SK-N-SH treated with all-trans-retinoic acid at 6 μM for 48 hours (cell line): Measurements from ENCODE around the gene QSOX2.

Experiments
- ATAC-seq: fragments of 200-7000 bp; cut with Tn5 transposase; 3 replicates; pipeline ENCODE4 v1.9.1; 2020; ENCODE audit warnings: mild to moderate bottlenecking, moderate library complexity
- ARNTL ChIP-seq: fragments of 450-650 bp; formaldehyde crosslinking; IDR thresholded peaks from 2 replicates; pipeline ENCODE4 v1.5.0; 2020; ENCODE audit warnings: low read depth, mild to moderate bottlenecking, moderate library complexity, borderline replicate concordance
- BACH2 ChIP-seq: fragments of 250-450 bp; sonication (Bioruptor Pico); IDR thresholded peaks from 2 replicates; pipeline ENCODE4 v1.9.0; 2021; ENCODE audit warnings: mild to moderate bottlenecking, borderline replicate concordance
- CSDC2 ChIP-seq: fragments of 250-450 bp; sonication (Bioruptor Pico); IDR thresholded peaks from 2 replicates; pipeline ENCODE4 v1.5.0; 2020; ENCODE audit warnings: mild to moderate bottlenecking, moderate library complexity
- CSRNP3 ChIP-seq: fragments of 250-450 bp; sonication (Bioruptor Pico); IDR thresholded peaks from 2 replicates; pipeline ENCODE4 v1.5.1; 2021; ENCODE audit warnings: mild to moderate bottlenecking, moderate library complexity
- ESRRG ChIP-seq: fragments of 250-450 bp; sonication (Bioruptor Pico); IDR thresholded peaks from 2 replicates; pipeline ENCODE4 v1.6.1; 2021; ENCODE audit warnings: mild to moderate bottlenecking
- GLIS3 ChIP-seq: fragments of 250-450 bp; sonication (Bioruptor Pico); IDR thresholded peaks from 2 replicates; pipeline ENCODE4 v1.5.0; 2020; ENCODE audit warnings: mild to moderate bottlenecking, moderate library complexity
- ISL1 ChIP-seq: fragments of 250-450 bp; sonication (Bioruptor Pico); IDR thresholded peaks from 2 replicates; pipeline ENCODE4 v2.1.2; 2022; ENCODE audit warnings: mild to moderate bottlenecking, moderate library complexity
- OSR1 ChIP-seq: fragments of 250-450 bp; sonication (Bioruptor Pico); IDR thresholded peaks from 2 replicates; pipeline ENCODE4 v1.8.0; 2022; ENCODE audit warnings: moderate library complexity, mild to moderate bottlenecking, inconsistent platforms
- PATZ1 ChIP-seq: fragments of 250-450 bp; sonication (Bioruptor Pico); IDR thresholded peaks from 2 replicates; pipeline ENCODE4 v1.8.0; 2020; ENCODE audit warnings: mild to moderate bottlenecking, moderate library complexity, borderline replicate concordance
- POU6F1 ChIP-seq: fragments of 250-450 bp; sonication (Bioruptor Pico); IDR thresholded peaks from 2 replicates; pipeline ENCODE4 v1.8.0; 2021; ENCODE audit warnings: low read depth, mild to moderate bottlenecking, moderate library complexity, borderline replicate concordance
- PPARA ChIP-seq: fragments of 250-450 bp; sonication (Bioruptor Pico); IDR thresholded peaks from 2 replicates; pipeline ENCODE4 v1.5.0; 2020; ENCODE audit warnings: mild to moderate bottlenecking, borderline replicate concordance
- RARB ChIP-seq: fragments of 250-450 bp; sonication (Bioruptor Pico); IDR thresholded peaks from 2 replicates; pipeline ENCODE4 v1.8.0; 2021; ENCODE audit warnings: mild to moderate bottlenecking, moderate library complexity
- SNAI2 ChIP-seq: fragments of 250-450 bp; sonication (Bioruptor Pico); IDR thresholded peaks from 2 replicates; pipeline ENCODE4 v1.5.0; 2020; ENCODE audit warnings: mild to moderate bottlenecking, moderate library complexity
- TCF4 ChIP-seq: fragments of 250-450 bp; sonication (Bioruptor Pico); IDR thresholded peaks from 2 replicates; pipeline ENCODE4 v1.8.0; 2021; ENCODE audit warnings: mild to moderate bottlenecking, moderate library complexity, borderline replicate concordance
- TOX ChIP-seq: fragments of 250-450 bp; sonication (Bioruptor Pico); IDR thresholded peaks from 2 replicates; pipeline ENCODE4 v1.8.0; 2021; ENCODE audit warnings: mild to moderate bottlenecking, moderate library complexity, borderline replicate concordance
- TSHZ2 ChIP-seq: fragments of 250-450 bp; sonication (Bioruptor Pico); IDR thresholded peaks from 2 replicates; pipeline ENCODE4 v1.5.0; 2020; ENCODE audit warnings: mild to moderate bottlenecking, moderate library complexity
- ZC3H10 ChIP-seq: fragments of 250-450 bp; sonication (Bioruptor Pico); IDR thresholded peaks from 2 replicates; pipeline ENCODE4 v1.5.1; 2021; ENCODE audit warnings: mild to moderate bottlenecking, moderate library complexity
- ZFP3 ChIP-seq: fragments of 250-450 bp; sonication (Bioruptor Pico); IDR thresholded peaks from 2 replicates; pipeline ENCODE4 v1.5.0; 2020; ENCODE audit warnings: mild to moderate bottlenecking, moderate library complexity
- ZFP30 ChIP-seq: fragments of 450-650 bp; formaldehyde crosslinking; IDR thresholded peaks from 2 replicates; pipeline ENCODE4 v1.5.0; 2022; ENCODE audit warnings: mild to moderate bottlenecking, moderate library complexity
- ZNF565 ChIP-seq: fragments of 450-650 bp; formaldehyde crosslinking; conservative IDR thresholded peaks from 2 replicates; pipeline ENCODE4 v1.5.0; 2020; ENCODE audit warnings: low read depth, mild to moderate bottlenecking, moderate library complexity
- ZNF8 ChIP-seq: fragments of 450-650 bp; formaldehyde crosslinking; IDR thresholded peaks from 2 replicates; pipeline ENCODE4 v1.5.0; 2020; ENCODE audit warnings: mild to moderate bottlenecking, moderate library complexity

QSOX2 gene

GRCh38 chr9:136234597-136234996 is 11.0 kb downstream of the QSOX2 start:
- ATAC-seq: no peak

GRCh38 chr9:136233868-136234267 is 11.7 kb downstream of the QSOX2 start:
- ATAC-seq: no peak
- no peak for TF ChIP-seq GLIS3
- no peak for TF ChIP-seq ZFP30
- no peak for TF ChIP-seq ZC3H10 (CRISPR knock-in tag)
- TF ChIP-seq SNAI2 (CRISPR knock-in tag): no peak
- TF ChIP-seq TCF4 (CRISPR knock-in tag): no peak

More at GRCh38 chr9:136234597-136234996, 11.0 kb downstream of the QSOX2 start:
- TF ChIP-seq PATZ1 (no peak), TSHZ2 (no peak), CSRNP3 (CRISPR knock-in tag) (no peak), TOX (CRISPR knock-in tag) (no peak), ZC3H10 (CRISPR knock-in tag) (no peak), TCF4 (CRISPR knock-in tag) (no peak), GLIS3 (no peak), OSR1 (CRISPR knock-in tag) (no peak), ZFP30 (no peak), ZFP3 (CRISPR knock-in tag) (no peak), ZNF8 (no peak), RARB (CRISPR knock-in tag) (no peak), ARNTL (CRISPR knock-in tag) (no peak), CSDC2 (no peak)

- no peak for TF ChIP-seq PPARA
- TF ChIP-seq GLIS3: no peak
- no peak for TF ChIP-seq SNAI2 (CRISPR knock-in tag)
- TF ChIP-seq ZFP30: no peak
- TF ChIP-seq POU6F1: no peak
- no peak for TF ChIP-seq PATZ1
- TF ChIP-seq ZNF565 (CRISPR knock-in tag): no peak
- TF ChIP-seq ZC3H10 (CRISPR knock-in tag): no peak
- no peak for TF ChIP-seq ESRRG
These were observed 12.2 kb downstream of the QSOX2 start for GRCh38 chr9:136233411-136233810.

GRCh38 chr9:136232969-136233368 is 12.6 kb downstream of the QSOX2 start:
- ATAC-seq: no peak
- TF ChIP-seq TOX (CRISPR knock-in tag) (no peak), ISL1 (CRISPR knock-in tag) (no peak), ZC3H10 (CRISPR knock-in tag) (no peak), BACH2 (CRISPR knock-in tag) (no peak), ESRRG (no peak), ZNF565 (CRISPR knock-in tag) (no peak), PPARA (no peak), TSHZ2 (no peak), RARB (CRISPR knock-in tag) (no peak), OSR1 (CRISPR knock-in tag) (no peak), SNAI2 (CRISPR knock-in tag) (no peak)

More at GRCh38 chr9:136233411-136233810, 12.2 kb downstream of the QSOX2 start:
- ATAC-seq: no peak
